Measurements from ENCODE around the gene SGO1.

DNA sequence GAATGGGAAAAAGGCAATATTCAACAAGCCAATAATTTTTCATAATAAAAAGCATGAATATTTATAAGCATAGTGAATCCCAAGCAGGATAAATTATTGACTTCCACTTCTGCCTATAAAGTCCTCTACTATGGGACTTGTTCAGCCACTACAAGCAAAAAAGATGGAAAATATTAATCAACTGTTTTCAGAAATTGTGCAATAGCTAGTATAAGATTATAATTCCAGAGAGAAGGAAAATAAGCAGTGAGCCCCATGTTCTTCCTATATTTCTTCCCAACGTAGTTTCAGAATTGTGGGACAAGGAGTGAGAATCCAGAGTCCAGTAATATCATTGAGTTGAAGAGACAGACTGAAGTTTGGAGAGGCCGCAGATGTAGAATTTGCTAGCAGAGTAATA lies 24.3 kb downstream of the SGO1 start:
- TF ChIP-seq POLR2AphosphoS5 (IDR thresholded peaks at IDR 0.05) (no peak), CTCF (IDR thresholded peaks at IDR 0.05 in 8 of 11, conservative IDR thresholded peaks at IDR 0.05 in 3 of 11) (no peak), POLR2A (IDR thresholded peaks at IDR 0.05) (no peak)
